GM19099 (cell line): ENCODE data around the gene SIRT6.

Source experiments
- POLR2A ChIP-seq: IDR thresholded peaks from 3 replicates; pipeline ENCODE4 v1.6.1; 2011; ENCODE audit warnings: low read depth; ENCODE audit not compliant: insufficient read length; ENCODE audit errors: extremely low read depth

Gene SIRT6

DNA sequence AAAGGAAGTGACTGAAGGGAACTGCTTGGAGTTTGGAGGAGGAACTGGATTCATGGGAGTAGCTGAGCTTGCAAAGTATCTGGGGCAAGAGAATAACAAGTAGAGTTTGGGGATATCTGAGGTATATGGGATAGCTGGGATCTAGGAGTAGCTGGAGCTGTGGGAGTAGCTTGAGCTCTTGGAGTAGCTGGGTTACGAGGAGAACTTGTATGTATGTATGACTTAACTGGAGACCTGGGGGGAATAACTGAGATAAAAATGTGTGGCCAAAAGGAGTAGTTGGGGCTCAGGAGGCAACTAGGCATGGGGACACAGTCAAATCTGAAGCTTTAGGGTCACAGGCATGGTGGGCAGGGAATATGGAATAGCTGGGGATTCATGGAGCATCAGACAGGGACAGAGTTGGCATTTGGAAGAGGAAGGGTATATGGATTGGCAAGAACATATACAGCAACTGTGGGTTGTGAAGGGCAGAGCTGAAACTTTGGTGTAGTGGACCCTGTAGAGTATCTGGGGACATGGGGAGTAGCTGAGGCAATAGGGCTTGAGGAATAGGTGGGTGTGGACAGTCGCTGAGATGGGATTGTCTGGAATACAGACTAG, 18.7 kb upstream of the SIRT6 start:
- no peak for TF ChIP-seq POLR2A

- no peak for TF ChIP-seq POLR2A
These were observed 17.4 kb upstream of the SIRT6 start for GRCh38 chr19:4199699-4200293.

GRCh38 chr19:4198467-4199126, 16.2 kb upstream of the SIRT6 start:
- TF ChIP-seq POLR2A = no peak

- no peak for TF ChIP-seq POLR2A
These were observed 15.5 kb upstream of the SIRT6 start for GRCh38 chr19:4197625-4198466.

DNA sequence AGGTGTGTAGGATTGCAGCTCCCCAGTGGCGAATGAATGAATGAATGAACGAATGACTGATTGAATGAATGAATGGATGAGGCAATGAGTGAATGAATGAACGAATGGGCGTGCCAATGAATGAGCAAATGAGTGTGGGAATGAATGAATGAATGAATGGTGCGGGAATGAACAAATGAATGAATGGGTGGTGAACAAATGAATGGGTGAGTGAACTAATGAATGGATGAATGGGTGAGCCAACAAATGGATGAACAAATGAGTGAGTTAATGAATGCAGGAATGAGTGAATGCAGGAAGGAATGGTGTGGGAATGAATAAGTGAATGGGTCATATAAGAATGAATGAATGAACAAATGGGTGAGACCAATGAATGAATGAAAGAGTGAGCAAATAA, 14.9 kb upstream of the SIRT6 start:
- TF ChIP-seq POLR2A = no peak

GRCh38 chr19:4196587-4197148, 14.3 kb upstream of the SIRT6 start:
- no peak for TF ChIP-seq POLR2A

DNA sequence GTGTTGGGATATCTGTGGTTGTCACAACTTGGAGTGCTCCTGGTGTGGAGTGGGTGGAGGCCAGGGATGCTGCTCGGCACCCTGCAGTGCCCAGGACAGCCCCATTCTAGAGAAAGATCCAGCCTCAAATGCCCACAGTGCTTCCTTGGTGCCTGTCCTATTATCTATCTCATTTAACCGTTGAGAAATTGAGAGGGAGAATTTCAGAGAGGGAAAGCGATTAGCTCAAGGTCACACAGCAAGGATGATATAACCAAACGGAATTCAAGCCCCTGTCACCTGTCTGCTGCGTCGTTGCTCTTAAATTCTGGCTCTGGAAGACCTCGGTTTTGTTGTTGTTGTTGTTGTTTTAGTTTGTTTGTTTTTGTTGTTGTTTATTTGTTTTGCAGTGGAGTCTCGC, 13.6 kb upstream of the SIRT6 start:
- no peak for TF ChIP-seq POLR2A

- no peak for TF ChIP-seq POLR2A
These were observed 12.0 kb upstream of the SIRT6 start for GRCh38 chr19:4194353-4194752.

DNA sequence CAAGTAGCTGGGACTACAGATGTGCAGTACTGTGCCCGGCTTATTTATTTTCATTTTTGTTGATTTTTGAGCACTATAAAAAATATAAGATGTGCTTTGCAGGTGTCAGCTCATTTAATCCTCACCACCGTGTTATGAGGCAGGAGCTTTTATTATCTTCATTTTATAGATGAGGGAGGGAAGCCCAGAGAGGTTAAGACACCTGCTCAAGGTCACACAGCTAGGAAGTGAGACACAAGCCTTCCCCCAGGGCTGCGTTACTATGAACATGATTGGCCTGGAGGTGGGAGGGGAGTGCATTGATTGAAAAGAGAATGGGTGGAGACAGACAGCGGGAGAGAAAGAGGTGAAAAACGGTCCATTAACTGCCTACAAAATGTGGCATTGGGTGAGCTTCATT, 7.3 kb upstream of the SIRT6 start:
- no peak for TF ChIP-seq POLR2A

- TF ChIP-seq POLR2A = no peak
These were observed 5.2 kb upstream of the SIRT6 start for GRCh38 chr19:4187313-4188122.

DNA sequence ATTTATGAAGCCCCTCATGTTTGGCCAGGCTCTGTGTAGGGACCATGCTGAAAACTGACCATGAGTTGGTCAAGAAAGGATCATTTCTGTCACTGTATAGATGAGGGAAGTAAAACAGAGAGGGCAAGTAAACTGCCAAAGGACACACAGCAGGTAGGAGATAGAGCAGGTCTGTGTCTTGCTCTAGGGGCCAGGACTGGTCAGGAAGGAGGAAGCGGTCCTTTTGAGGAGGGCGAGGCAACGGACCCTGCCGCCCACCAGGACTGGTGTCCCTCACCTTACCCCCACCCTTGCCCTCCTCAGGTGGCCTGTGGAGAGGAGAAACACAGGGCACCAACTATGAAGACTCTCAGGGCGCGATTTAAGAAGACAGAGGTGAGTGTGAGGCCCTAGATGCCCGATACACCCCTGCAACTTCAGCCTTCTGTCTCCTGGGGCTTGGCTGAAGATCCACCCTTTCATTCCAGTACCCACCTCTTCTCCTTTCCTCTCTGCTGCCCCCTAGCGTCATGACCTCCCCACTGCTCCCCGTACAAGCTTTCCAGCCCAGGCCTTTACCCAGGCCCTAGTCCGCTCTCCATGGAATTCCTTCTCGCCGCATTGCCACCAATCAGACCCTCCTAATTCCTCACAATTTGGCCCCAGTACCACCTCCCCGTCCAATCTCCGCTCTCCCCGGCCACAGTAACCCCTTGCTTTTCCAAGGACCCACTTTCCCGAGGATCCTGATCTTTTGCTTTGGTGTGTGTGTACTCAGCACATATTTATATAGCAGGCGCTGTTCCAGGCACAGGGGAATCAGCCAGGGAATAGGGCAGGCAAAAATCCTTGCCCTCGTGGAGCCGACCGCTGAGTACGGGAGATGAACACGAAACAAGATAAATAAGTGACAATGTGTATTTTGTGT, 4.0 kb upstream of the SIRT6 start:
- no peak for TF ChIP-seq POLR2A

- no peak for TF ChIP-seq POLR2A
These were observed 3.2 kb upstream of the SIRT6 start for GRCh38 chr19:4185413-4186086.
